HG02840 (cell line): ENCODE data around the gene CCDC59.
"Not testable (repeated sequence)": the region's sequence is repeated elsewhere in the genome, so short reads cannot be mapped to it uniquely, and the experiment has no call there.

Experiments
- ATAC-seq: cut with Tn5 transposase; IDR thresholded peaks from one replicate; pipeline ENCODE4 v1.9.1; 2021; ENCODE audit warnings: mild to moderate bottlenecking, moderate library complexity, moderate number of reproducible peaks; ENCODE audit not compliant: unreplicated experiment, low FRiP score

CCDC59 gene, protein sequence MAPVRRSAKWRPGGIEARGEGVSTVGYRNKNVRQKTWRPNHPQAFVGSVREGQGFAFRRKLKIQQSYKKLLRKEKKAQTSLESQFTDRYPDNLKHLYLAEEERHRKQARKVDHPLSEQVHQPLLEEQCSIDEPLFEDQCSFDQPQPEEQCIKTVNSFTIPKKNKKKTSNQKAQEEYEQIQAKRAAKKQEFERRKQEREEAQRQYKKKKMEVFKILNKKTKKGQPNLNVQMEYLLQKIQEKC

DNA sequence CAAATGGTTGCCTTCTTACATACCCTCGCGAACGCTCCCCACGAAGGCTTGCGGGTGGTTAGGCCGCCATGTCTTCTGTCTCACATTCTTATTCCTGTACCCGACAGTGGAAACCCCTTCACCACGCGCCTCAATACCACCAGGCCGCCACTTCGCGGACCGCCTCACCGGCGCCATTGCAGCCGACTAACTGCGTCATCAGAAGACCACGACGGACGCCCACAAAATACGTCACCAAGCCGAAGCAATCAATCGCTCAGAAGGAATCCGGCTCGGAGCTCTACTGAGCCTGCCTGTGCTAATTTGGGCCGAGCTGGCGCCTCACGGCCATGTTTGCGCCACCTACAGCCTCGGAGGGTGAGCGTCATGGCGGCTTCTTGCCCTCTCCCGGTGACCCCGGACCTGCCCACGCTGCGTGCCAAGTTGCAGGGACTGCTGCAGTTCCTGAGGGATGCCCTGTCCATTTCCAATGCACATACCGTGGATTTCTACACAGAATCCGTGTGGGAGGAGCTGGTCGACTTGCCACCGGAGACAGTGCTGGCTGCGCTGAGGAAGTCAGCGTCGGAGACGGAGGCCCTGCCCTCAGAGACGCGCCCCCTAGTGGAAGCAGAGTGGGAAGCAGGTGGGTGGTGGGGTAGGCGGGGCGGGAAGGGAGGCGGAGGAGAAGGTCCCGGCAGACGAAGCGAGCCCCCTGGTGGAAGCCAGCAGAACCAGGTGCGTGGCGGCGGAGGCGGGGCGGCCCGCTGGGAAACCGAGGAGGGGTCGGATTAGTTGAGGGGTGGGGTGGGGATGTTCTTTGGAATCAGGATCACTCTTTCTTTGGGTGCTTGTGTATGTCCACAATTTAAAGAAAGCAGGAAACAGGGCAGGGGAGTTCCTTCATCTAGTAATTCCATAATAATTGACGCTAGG lies at the start of gene CCDC59, which contains the start of gene METTL25:
Gene CCDC59 (minus strand): TSS at position 188 of the 915 bp plus-strand sequence. CDS start 11 bp downstream, at position 177.
Gene METTL25 (plus strand): TSS at position 330 of the 915 bp plus-strand sequence. CDS start 37 bp downstream, at position 367.
- peak; percentile 97 for ATAC-seq

DNA sequence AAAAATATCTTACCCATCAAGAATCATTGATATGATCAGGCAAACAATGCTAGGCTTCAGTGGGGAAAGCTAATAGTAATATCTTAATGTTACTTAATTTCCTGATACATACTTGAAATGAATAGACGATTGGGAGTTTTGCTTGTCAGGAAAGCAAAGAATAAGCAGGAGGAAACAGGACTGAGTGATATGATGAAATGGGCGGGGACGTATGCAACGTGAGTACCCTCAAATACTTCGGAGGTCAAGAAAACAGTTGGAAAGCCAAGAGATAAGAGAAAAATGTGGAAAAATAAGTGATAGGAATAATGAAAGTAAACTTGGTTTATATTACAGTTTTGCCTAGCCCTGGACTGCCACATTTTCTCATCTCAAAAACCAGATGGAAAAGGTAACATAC lies 49.3 kb upstream of the CCDC59 start:
- ATAC-seq = no peak

DNA sequence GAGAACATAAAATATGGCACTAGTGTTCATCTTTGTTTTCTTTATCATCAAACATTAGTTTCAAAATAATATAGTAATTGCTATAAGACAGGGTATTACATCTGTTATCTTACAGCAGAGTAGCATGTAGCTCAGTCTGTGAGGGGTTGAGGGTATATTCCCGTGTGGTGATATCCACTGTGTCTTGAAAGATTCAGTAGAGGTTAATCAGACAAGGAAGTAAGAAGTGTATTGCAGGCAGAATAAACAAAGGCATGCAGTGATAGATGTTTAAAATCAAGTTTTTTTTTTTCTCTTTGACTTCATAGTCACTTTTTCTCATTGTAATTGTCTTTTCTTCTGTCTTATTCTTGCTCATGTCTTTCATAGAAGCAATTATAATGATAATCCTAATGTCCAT lies 48.5 kb upstream of the CCDC59 start:
- no peak for ATAC-seq

DNA sequence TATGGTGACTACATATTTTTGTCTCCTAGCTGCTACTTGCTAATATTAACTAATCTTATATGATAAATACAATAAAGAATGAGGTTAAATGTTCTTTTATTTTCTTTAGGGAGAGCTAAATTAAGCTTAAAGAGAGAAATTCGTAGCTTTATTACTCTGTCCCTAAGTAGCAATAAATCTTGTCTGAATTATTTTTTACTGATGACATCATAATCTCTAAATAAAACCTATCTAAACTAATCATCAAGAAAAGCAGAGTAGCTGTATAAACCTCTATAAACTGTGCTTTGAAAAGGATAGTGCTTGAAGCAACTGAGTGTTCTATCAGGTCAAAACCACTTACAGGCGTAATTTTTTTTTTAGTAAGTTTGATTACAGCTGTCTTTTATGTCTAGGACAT lies 42.6 kb upstream of the CCDC59 start:
- ATAC-seq = no peak

DNA sequence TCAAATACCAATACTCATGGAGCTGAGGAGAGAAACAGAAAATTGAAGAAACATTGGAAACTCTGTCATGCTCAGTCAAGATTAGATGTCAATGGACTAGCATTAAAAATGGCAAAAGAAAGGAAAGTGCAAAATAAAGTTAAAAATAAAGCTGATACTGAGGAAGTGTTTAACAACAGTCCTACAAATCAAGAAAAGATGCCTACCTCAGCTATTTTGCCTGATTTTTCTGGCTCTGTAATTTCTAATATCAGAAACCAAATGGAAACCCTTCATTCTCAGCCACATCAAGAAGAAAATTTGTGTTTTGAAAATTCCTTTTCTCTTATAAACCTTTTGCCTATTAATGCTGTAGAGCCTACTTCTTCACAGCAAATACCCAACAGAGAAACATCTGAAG lies 40.7 kb upstream of the CCDC59 start:
- ATAC-seq = no peak

DNA sequence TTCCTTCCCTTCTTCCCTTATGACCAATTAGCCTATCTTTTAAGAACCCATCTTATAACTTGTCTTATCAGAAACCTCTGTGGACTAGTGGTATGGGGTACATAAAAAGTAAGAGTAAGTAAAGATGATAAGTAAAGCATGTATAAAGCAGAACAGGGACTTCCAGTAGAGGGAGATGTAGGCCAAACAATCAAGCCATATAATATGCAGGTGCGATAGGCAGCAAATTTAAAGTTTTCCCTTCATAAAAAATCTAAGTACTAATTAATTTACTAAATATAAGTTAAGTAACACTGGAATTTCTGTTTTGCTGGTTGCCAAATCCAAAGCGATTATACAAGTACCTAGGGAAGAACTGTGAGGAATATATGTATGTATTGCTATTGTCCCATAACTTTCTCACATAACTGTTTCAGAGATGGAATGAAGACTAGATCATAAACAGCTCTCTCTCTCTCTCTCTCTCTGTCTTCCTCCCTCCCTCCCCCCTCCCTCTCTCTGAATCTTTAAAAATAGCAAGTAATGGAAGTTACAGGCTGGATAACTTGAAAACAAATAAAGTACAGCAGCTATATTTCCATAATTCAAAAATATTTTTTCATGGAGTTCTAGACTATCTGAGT lies 25.9 kb upstream of the CCDC59 start:
- ATAC-seq = no peak

DNA sequence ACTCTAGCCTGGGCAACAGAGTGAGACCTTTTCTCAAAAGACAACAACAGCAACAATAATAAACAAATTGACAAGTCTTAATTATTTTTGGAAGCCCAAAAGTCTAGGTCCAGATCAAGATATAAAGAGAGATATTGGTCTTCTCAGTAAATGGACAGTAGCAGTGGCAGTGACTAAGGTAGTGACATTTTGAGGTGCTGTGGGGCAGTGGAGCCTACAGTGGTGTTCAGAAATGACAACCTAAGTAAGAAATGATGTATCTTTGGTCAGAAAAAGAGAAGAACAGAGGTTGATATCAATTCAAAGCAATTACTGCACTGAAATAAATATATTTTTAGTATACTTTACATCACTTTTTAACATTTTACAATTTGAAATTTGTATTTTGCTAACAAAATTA lies 20.8 kb upstream of the CCDC59 start:
- no peak for ATAC-seq

DNA sequence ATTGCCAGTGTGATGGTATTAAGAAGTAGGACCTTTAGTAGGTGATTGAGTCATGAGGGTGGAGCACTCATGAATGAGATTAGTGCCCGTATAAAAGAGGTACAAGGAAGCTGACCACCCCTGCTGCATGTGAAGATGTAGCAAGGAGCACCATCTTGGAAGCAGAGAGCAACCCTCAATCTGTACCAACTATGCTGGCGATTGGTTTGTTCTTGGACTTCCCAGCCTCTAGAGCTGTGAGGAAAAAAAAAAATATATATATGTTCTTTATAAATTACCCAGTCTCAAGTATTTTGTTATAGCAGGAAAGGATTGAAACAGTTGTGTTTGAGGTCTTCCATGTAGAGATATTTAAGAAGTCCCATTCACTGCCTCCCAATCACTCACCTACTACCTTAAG lies 17.0 kb upstream of the CCDC59 start:
- ATAC-seq = no peak

DNA sequence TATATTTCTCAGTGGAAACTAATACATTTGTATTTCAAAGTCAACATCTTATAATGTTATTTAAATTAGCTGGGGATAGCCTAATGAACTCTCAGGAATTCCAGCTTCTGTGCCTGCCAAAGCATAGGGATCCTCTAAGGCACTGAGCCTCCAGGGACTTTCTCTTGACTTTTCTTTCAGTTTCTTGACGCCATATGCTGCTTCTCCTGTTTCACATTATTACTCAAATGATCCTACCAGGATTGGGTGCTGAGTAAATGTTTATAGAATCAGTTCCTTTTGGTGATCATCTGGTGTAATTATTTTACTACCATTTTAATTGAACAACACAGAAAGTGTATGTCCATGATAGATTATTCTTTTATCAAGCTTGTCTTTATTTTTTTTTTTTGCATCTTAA lies 8.0 kb upstream of the CCDC59 start:
- no peak for ATAC-seq

DNA sequence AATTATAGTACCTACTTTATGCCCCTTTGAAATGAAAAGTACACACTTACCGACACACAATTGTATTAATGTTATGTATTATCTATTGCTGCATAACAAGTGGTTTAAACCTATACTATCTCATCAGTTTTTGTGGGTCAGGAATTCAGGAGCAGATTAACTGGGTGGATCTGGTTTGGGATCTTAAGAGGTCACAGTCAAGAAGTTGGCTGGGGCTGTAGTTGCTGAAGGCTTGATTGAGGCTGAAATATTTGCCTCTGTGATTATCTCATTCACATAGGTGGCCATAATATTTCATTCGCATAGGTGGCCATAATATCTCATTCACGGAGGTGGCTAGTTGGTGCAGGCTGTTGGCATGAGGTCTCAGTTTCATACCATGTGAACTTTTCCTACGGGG lies 5.8 kb upstream of the CCDC59 start:
- no peak for ATAC-seq

DNA sequence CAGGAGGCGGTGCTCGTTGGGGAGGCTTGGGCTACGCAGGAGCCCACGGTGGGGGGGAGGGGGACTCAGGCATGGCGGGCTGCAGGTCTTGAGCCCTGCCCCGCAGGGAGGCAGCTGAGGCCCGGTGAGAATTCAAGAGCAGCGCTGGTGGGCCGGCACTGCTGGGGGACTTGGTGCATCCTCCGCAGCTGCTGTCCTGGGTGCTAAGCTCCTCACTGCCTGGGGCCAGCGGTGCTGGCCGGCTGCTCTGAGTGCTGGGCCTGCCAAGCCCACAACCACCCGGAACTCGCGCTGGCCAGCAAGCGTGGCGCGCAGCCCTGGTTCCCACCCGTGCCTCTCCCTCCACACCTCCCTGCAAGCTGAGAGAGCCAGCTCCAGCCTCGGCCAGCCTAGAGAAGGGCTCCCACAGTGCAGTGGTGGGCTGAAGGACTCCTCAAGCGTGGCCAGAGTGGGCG lies 3.3 kb upstream of the CCDC59 start:
- no peak for ATAC-seq

DNA sequence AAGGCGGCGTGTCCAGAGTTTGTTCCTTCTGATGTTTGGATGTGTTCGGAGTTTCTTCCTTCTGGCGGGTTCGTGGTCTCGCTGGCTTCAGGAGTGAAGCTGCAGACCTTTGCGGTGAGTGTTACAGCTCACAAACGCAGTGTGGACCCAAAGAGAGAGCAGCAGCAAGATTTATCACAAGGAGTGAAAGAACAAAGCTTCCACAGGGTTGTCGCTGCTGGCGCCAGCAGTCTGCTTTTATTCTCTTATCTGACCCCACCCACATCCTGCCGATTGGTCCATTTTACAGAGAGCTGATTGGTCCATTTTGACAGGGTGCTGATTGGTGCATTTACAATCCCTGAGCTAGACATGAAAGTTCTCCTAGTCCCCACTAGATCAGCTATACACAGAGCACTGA lies 2.6 kb upstream of the CCDC59 start:
- not testable (repeated sequence) for ATAC-seq

DNA sequence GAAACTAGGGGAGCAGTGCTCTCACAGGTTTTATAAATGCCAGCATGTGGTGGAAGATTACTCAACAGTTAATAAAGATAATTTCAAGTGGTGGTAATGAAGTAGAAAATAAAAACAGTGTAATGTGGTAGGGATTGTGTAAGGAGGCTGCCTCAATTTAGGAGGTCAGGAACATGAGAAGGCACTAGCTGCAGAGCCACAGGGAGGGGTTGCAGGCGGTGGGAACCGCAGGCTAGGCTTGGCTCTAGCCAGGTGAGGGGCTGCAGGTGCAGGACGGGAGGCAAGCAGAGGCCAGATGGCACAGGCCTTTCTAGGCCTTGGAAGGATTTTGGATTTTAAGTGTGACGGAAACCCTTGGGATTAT lies 910 bp upstream of the CCDC59 start:
- no peak for ATAC-seq

DNA sequence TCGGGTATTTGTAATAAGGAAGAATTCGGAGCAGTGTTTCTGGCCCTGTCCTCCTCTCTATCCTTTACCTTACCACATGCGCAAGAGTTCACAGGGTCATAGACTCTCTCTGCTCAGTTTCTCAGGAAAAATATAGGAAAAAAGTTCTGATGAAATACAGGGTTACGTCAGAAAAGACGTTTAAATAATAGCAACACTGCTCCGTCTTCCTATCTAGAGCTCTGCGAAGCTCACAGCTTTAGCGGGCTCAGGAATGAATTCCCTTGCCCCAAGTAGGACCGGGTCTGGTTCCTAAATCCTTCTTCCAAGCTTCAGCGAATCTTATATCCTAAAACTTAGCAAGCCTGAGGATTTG lies 365 bp downstream of the CCDC59 start:
- no peak for ATAC-seq

DNA sequence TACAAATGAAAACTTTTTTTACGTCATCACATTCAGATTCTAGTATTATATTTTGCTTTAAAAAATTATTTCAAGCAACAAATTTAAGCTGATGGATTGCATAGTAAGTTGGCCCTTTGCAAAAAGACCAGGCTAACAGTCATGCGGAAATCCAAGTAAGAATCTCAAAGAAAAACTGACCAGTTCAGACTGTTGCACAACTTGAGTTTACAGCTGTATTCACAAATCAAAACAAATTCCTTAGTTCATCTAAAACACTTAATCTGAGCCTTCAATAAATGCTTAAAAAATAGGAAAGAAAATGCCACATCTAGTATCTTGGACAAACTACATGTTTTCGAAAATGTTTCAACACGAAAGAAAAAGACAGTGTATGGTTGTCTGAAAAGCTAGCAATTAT lies 847 bp downstream of the CCDC59 start:
- no peak for ATAC-seq

DNA sequence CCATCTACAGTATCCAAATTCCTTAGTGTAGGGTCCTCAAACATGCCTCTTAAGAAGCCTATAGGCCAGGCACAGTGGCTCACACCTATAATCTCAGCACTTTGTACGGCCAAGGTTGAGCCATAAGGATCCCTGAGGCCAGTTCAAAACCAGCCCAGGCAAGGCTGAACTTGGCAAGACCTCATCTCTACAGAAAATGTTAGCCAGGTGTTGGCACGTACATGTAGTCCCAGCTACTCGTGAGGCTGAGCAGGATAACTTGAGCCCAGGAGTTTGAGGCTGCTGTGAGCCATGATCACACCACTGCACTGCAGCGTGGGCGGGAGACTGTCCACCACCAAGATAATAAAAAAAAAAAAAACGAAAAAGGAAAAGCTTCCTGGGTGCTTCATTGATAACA lies 6.8 kb downstream of the CCDC59 start:
- no peak for ATAC-seq

DNA sequence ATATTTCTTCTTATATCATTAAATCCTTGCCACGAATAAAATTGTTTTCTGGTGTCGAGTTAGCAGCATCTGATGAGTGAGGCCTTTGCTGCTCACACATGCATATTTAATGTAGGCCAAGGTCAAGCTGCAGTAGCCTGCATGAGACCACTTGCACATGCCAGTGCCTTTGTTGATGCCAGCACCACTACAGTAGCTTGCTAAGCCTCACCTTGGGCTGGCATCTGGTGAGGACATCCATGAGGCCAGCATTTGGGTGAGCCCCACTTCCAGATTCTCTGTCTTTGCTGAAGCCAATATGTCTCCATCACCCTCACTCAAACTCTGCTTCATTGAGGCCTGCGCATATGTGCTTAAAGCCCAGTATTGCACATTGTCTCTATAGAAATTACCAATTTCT lies 8.0 kb downstream of the CCDC59 start:
- ATAC-seq = no peak

DNA sequence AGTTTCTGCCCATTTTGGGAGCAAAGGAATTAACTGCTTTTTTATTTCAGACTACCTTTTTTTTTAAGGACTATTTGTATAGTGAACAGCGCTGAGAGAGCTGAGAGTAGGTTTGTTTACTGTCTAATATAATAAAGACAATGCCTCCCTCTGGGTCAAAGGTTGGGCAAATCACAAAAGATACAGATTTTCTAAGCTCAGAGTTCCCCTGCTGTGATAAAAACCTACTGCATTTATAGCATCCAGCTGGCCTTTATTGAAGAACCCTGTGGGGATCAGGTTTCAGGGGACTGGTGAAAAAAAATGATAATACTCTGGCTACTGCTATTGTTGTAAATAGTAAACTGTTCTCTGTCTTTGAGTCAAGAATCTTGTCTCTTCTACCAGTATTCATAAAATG lies 28.7 kb downstream of the CCDC59 start:
- ATAC-seq = no peak

DNA sequence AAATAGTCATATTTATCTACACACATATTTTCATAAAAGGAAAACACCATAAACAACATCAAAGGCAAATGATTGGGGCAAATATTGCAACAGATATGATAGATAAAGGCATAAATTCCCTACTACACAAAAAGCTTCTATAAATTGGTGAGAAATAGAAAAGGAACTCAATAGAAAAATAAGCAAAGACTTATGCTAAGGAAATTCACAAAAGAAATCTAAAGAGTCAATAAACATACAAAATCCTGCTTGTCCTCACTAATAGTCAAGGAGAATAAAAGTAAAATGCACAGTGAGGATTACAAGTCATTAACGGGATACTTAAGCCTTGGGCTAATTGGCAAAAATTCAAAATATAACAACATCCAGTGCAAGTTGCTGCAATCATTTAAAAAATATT lies 30.3 kb downstream of the CCDC59 start:
- no peak for ATAC-seq

DNA sequence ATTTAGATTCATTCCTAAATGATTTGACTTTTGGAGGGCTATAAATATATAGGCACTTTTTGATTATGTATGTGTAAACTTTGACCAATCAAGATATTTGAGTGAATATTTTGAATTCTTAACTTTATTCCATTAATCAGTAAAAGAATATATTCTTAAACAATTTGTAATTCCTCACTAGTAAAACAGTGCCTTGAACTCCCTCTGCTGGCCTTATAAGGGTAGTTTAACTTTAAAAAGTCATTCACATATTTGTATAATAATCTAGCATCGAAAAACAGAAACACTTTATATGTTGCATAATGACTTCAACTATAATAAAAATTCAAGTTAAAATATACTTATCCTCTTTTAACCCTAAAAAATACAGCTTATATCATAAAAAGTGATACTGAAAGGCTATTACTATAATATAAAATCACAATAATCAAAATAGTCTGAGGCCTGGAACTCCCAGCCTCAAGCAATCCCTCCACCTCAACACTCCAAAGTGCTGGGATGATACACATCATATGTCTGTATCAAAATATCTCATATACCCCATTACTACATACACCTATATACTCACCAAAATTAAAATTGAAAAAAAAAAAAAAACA lies 31.2 kb downstream of the CCDC59 start:
- ATAC-seq = no peak
